Stimulated activated naive CD4-positive, alpha-beta T cell treated with Interleukin-2 at 50 U/mL for 16 hours (primary cell): Measurements from ENCODE around the gene MTHFD1L.

ENCODE experiments used
- DNase-seq: peaks from one replicate; lab custom pipeline; 2025; lab: John Stamatoyannopoulos, UW

The MTHFD1L gene

DNA sequence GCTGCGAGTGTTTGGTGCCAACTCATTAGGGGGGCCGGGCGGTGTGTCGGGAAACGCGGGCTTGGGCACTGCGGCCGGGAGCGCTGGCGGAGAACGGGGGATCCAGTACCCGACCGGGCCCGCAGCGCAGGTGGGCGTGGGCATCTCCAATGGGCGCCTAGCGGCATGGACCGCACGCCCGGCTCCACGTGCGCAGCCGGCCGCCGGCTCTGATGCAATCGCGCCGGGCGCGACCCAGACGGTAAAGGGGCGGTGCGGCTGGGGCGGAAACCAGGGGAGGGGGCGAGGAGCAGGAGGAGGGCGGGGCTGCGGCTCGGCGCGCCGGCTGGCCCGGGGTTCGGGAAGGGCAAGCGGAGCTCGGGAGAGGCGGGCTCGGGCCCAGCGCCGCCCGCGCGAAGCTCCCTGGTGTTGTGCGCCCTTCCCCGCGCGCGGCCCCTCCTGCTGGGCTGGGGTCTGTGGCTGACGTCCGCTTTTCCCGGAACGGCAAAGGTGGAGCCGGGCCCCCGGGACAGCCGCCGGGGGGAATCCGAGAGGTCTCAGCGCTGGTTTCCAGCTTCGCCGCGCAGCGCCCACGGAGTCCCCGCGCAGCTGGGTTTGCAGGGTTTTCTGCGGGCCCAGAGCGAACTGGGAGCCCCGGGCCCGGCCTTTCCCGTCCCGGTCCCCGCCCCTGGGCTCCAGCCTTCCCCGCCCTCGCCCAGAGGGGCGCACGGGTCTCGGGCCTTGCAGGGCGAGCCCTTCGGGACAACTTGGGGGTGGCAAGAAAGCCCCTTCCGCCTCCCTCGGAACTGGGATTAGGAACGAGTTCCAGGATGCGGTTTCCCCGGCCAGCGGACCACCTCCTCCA is 867 bp downstream of the MTHFD1L start:
- peak; percentile 79 for DNase-seq

DNA sequence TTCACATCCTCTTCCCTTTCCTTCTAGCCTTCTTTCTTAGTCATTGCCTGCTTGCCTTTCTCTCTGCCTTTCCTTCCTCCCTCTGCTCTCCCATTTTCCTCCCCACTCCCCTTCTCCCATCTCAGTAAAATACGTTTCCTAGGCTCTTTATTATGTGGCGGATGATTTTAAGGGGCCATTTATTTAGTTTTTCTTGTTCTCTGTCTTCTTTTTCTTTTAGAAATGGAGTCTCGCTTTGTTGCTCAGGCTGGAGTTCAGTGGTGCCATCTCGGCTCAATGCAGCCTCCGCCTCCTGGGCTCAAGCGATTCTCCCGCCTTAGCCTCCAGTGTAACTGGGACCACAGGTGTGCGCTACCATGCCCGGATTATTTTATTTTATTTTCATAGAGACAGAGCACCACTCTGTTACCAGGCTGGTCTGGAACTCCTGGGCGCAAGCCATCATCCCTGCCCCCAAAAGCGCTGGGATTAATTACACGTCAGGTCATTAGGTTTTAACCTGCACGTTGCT is 1.5 kb downstream of the MTHFD1L start:
- no peak for DNase-seq

GRCh38 chr6:150868759-150869158 is 3.3 kb downstream of the MTHFD1L start:
- no peak for DNase-seq

GRCh38 chr6:150874179-150874578 is 8.7 kb downstream of the MTHFD1L start:
- DNase-seq: no peak

DNA sequence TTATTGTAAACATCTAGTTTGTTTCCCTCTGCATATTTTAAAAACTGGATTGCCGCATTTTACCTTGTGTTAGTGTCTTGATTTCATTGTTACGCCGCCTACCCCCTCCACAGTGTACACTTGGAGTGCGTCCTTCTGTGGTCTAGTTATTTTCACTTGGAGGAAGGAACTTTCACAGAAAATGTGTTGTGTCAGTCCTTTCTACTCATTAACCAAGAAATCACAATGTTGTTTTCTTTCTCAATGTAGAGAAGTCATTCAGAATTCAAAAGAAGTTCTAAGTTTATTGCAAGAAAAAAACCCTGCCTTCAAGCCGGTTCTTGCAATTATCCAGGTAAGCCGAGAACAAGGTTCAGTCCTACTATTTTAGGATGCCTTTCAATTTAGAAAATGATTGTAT is 10.3 kb downstream of the MTHFD1L start:
- DNase-seq: no peak

DNA sequence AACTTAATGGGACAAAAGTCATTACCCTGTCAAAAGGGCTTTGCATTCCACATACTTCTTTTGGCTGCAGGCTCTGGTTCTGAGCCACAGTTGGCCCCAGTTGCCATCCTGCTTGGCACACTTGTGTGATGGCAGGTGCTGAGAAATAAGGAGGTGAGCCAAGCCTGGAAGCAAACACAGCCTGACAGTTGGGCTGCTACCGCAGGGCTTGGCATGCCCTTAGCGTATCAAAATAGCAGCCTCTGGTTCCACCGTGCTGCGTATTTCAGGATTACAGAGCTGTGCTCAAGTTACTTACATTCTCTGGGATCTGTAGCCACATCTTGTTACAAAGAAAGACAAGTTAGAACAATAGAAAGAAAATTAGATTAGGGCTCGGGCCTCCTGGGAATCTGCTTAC is 11.1 kb downstream of the MTHFD1L start:
- DNase-seq: no peak

DNA sequence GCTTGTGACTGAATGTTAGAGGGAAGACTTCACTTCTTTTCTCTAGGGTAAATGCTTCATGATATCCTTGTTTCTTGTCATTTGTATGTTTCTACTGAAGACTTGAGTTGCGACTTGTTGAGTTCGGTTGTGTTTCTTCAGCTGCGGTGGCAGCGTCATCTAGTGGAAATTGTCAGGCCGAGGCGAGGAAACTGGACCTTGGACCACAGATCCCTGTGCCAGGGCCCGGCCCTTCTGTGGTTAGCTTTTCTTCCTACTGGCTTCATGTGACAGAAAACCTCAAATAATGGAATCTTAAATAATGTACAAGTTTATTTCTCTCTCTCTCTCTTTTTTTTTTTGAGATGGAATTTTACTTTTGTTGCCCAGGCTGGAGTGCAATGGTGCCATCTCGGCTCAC is 12.4 kb downstream of the MTHFD1L start:
- DNase-seq: no peak

DNA sequence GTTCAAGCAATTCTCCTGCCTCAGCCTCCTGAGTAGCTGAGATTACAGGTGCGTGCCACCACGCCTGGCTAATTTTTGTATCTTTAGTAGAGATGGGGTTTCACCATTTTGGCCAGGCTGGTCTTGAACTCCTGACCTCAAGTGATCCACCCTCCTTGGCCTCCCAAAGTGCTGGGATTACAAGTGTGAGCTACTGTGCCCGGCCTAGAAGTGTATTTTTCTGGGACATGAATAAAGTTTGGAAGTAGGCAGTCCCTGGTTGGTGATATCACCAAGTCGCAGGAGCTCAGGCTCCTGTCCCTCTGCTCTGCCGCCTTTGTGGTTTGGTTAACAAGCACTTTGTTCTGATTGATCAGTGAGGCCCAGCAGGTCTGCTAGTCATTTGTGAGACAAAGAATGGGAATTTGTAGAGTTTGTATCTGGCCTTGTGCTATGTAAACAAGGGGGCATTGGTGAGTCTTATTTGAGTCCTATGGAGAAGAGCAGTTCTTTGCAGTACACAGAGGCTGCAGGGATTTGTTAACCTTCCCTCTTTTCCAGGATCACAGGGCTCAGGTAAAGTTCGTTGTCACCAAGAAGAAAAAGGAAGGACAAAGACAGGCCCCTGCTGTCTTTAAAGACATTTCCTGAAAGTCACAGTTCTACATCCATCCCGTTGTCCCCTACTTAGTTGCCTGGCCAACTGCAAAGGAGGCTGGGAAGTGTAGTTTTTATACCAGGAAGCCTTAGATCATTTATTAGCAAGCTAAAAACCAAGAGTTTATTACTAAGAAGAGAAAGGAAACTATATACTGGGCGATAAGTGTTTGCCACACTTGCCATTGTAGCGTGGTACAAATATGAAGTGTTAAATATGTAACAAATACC is 13.1 kb downstream of the MTHFD1L start:
- no peak for DNase-seq

DNA sequence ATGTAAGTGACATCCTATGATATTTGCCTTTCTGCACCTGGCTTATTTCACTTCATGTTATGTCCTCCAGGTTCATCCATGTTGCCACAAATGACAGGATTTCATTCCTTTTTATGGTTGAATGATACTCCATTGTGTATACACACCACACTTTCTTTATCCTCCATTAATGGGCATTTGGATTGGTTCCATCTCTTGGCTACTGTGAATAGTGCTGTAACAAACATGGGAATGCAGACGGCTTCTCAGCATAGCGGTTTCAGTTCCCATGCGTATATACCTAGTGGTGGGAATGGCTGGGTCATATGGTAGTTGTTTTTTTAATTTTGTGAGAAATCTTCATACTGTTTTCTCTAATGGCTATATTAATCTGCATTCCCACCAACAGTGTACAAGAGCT is 14.8 kb downstream of the MTHFD1L start:
- DNase-seq: no peak

GRCh38 chr6:150881911-150882481 is 16.5 kb downstream of the MTHFD1L start:
- DNase-seq: no peak

DNA sequence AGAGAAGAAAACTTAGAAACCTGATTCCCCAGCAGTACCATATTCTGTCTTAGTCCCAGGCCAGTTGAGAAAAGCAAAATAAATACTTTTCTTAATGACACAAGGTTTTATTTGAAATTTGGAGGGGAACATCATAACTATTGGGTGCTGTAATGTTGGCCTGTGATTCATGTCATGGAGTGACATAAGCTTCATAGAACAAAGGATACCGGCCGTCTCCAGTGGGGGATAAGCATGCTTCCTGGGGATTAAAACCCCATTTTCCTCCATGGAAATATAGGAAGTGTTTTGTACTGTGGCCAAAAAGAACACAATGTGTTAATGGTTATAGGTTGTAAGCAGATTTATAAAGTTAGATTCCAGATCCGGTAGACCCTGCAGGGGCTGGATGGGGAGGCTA is 18.0 kb downstream of the MTHFD1L start:
- DNase-seq: no peak

DNA sequence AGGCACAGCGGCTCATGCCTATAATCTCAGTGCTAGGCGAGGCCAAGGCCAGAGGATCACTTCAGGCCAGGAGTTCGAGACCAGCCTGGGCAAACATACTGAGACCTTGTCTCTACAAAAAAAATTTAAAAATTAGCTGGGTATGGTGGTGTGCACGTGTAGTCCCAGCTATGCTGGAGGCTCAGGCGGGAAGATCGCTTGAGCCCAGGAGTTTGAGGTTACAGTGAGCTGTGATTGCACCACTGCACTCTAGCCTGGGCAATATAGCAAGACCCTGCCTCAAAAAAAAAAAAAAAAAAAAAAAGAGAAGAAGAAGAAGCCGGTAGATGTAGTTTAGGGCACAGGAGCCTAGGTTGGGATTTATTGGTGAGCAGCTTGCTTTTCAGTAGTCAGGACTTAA is 20.7 kb downstream of the MTHFD1L start:
- DNase-seq: no peak

- no peak for DNase-seq
Observed at GRCh38 chr6:150887978-150888563, 22.6 kb downstream of the MTHFD1L start.

- no peak for DNase-seq
Observed at GRCh38 chr6:150890346-150890745, 24.8 kb downstream of the MTHFD1L start.

DNA sequence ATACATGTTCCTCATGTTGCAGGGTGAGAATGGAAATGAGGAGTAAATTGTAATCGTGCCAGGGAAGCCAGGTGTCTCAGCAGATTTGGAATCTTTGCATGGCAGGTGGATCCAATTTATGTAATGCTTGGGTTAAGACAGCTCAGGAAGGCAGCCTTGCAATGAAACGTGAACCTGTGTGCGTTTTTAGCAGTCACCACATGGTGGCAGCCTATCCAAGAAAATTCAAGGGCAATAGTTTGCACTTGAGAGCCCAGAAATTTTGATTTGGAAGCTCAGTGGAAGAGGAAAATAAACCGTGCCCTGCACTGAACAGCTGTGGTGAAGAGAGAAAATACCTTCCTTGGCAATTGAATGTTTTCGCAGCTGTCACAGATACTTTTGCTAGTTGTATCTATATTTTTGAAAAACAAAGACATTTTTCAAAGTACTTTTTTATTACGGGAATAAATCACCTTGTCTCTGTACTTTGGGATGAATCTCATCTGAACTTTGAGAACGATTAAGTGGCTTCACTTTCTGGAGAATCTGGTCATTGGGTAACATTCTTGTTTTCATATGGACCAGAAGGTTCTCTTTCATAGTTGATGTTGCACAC is 26.5 kb downstream of the MTHFD1L start:
- peak; percentile 34 for DNase-seq

DNA sequence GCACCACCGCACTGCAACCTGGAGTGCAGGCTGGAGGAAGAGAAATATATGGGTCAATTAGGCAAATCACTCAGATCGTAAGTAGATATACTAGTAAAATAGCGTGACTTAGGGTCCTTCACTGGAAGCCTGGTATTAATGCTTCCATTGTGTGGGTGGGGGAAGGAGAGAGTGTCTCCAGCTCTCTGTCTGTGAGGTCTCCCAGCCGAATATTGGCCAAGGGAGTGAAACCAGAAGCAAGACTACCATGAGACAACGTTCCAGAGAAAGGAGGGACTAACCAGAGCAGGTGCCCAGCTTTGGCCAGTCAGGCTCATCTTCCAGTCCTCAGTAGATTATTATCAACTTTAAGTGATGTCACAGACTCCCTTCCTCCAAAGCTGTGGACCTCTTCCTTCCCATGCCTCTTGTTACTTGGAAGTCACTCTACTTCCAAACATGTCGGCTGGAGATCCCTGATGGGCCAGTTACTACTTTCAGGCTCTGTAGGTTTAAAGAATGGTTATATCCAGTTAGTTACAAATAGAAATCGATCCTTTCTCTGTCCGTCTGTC is 28.8 kb downstream of the MTHFD1L start:
- no peak for DNase-seq

DNA sequence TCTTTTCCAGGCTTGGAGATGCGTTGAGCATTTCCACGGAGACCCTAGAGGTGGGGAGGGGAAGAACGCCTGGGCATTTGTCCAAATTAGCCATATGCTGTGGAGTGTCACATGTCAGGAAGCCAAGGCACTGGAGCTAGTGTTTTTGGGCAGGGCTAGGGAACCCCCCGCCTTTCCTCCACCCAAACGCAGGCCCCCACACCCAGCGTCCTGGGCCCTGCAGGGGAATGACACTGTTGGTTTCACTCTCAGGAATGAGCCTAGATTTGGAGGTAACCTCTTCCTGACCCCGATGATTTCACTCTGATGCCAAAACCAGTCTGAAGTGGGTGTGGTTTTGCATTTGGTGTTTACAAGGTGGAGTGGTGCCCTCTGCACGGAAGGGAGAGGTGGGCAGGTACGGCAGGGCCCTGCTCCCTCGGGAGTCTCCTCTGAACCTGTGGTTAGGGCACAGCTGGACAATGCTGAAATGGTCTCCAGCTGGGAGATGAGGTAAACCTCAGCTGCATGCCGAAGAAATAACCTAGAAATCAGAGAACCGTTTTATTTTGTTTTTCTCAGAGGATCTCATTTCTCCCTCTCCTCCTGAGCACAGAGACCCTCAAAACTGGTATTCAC is 29.5 kb downstream of the MTHFD1L start:
- peak; percentile 11 for DNase-seq

GRCh38 chr6:150895928-150896632 is 30.6 kb downstream of the MTHFD1L start:
- no peak for DNase-seq

DNA sequence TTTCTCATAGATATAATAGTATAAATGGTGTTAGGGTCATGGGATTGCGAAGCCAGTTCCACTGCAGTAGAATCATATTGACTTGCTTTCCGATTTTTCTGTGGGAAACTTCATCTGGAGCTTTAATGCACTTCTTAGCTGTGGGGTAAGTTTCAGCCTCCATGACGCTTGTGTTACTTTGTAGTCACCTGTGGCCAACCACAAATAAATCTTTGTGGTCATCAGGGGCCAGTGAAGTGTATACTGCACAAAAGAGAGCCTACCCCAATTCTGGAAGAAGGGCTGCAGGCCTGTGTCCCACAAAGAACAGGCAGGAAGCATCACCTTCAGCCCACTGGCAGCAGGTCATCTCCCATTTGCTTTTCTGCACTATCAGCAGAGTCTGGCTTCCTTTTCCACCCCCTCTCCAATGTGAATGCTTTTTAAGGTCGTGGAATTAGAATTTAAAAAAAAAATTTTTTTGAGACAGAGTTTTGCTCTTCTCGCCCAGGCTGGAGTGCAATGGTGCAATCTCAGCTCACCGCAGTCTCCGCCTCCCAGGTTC is 32.0 kb downstream of the MTHFD1L start:
- DNase-seq: no peak
